ENCODE data around the gene ARHGAP6.

Gene ARHGAP6

DNA sequence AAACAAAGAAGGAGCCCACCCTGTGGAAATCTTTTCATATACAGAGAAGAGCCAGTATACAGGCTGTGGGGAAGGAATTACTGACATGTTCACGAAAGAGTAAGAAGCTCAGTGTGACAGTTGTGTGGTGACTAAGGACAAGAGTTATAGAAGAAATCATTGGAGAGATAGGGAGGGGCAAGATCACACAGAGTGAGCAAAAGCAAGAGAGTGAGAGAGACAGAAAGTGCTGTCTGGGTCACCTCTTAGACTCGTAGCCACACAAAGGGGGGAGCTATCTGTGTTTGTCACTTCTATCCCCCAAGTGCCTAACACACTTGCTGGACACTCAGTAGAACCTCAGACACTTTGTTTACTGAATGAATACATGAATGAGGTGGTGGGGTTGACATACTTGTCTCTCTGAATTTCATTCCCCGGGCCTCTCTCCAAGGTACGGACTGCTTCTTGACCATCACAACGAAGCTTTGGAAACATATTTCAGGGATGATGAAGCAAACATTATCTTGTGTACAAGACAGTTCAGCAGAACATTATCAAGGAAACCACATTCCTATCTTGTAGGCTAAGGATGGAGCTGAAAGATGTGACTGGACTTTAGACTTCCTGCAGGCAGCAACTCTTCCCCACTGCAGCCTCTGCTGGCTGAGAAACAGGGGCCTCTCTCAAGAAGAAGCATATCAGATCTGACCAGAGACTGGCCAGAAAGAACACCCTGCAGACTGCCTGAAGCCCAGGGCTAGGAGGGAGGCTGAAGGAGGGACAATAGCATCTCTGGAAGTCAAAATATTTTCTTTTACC is 204.3 kb downstream of the ARHGAP6 start:
- DNase-seq (ENCODE audit: low read depth in 1 of 2, low spot score in 1 of 2) = no peak
- no peak overlapping the region for H3K27ac ChIP-seq (replicated peaks)

DNA sequence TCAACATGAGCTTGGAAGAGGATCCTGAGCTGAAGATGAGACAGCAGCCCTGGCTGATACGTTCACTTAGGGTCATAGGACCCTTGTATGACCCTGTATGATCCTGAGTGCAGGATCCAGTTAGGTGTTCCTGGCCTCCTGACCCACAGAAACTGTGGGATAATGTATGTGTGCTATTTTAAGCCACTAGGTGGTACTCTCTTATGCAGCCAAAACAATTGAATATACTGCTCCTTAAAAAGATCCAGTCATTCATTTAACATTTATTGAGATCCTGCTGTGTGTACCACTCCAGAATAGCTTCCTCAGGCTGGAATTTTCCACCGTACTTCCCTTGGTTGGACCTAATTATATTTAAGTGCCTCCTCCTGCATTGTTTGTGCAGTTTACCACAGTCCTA is 205.4 kb downstream of the ARHGAP6 start:
- no peaks in the 10 kb centered on the region for H3K27me3 ChIP-seq (ENCODE audit: insufficient read depth, poor library complexity, severe bottlenecking)
- H3K27ac ChIP-seq (replicated peaks) = no peak overlapping the region
- TF ChIP-seq GABPA (IDR thresholded peaks at IDR 0.05; ENCODE audit: low read depth) = no peak
- TF ChIP-seq, protein P1, sequence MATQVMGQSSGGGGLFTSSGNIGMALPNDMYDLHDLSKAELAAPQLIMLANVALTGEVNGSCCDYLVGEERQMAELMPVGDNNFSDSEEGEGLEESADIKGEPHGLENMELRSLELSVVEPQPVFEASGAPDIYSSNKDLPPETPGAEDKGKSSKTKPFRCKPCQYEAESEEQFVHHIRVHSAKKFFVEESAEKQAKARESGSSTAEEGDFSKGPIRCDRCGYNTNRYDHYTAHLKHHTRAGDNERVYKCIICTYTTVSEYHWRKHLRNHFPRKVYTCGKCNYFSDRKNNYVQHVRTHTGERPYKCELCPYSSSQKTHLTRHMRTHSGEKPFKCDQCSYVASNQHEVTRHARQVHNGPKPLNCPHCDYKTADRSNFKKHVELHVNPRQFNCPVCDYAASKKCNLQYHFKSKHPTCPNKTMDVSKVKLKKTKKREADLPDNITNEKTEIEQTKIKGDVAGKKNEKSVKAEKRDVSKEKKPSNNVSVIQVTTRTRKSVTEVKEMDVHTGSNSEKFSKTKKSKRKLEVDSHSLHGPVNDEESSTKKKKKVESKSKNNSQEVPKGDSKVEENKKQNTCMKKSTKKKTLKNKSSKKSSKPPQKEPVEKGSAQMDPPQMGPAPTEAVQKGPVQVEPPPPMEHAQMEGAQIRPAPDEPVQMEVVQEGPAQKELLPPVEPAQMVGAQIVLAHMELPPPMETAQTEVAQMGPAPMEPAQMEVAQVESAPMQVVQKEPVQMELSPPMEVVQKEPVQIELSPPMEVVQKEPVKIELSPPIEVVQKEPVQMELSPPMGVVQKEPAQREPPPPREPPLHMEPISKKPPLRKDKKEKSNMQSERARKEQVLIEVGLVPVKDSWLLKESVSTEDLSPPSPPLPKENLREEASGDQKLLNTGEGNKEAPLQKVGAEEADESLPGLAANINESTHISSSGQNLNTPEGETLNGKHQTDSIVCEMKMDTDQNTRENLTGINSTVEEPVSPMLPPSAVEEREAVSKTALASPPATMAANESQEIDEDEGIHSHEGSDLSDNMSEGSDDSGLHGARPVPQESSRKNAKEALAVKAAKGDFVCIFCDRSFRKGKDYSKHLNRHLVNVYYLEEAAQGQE (IDR thresholded peaks at IDR 0.05; ENCODE audit: insufficient replicate concordance, low read depth) = no peak
- TF ChIP-seq, protein P2, sequence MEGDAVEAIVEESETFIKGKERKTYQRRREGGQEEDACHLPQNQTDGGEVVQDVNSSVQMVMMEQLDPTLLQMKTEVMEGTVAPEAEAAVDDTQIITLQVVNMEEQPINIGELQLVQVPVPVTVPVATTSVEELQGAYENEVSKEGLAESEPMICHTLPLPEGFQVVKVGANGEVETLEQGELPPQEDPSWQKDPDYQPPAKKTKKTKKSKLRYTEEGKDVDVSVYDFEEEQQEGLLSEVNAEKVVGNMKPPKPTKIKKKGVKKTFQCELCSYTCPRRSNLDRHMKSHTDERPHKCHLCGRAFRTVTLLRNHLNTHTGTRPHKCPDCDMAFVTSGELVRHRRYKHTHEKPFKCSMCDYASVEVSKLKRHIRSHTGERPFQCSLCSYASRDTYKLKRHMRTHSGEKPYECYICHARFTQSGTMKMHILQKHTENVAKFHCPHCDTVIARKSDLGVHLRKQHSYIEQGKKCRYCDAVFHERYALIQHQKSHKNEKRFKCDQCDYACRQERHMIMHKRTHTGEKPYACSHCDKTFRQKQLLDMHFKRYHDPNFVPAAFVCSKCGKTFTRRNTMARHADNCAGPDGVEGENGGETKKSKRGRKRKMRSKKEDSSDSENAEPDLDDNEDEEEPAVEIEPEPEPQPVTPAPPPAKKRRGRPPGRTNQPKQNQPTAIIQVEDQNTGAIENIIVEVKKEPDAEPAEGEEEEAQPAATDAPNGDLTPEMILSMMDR (IDR thresholded peaks at IDR 0.05; ENCODE audit: insufficient read depth, low read length) = no peak
- no peak for TF ChIP-seq POLR2AphosphoS5 (IDR thresholded peaks at IDR 0.05; ENCODE audit: low read depth)
- TF ChIP-seq SPI1 (IDR thresholded peaks at IDR 0.05; ENCODE audit: borderline replicate concordance, low read depth) = no peak
- no peak for DNase-seq (ENCODE audit: low read depth in 1 of 2, low spot score in 1 of 2)
- no peak overlapping the region for H3K4me3 ChIP-seq (replicated peaks; ENCODE audit: insufficient read depth, low read length)

More for the DNA sequence above, 204.3 kb downstream of the ARHGAP6 start:
- Histone ChIP-seq H3K4me3 (replicated peaks; ENCODE audit: insufficient read depth, low read length) (no peak overlapping the region), H3K27me3 (ENCODE audit: insufficient read depth, poor library complexity, severe bottlenecking) (no peaks in the 10 kb centered on the region)
- TF ChIP-seq, protein P2 (IDR thresholded peaks at IDR 0.05; ENCODE audit: insufficient read depth, low read length) = no peak
- TF ChIP-seq POLR2AphosphoS5 (IDR thresholded peaks at IDR 0.05; ENCODE audit: low read depth) = no peak
- TF ChIP-seq SPI1 (IDR thresholded peaks at IDR 0.05; ENCODE audit: borderline replicate concordance, low read depth) = no peak
- no peak for TF ChIP-seq GABPA (IDR thresholded peaks at IDR 0.05; ENCODE audit: low read depth)
- TF ChIP-seq, protein P1 (IDR thresholded peaks at IDR 0.05; ENCODE audit: insufficient replicate concordance, low read depth) = no peak

DNA sequence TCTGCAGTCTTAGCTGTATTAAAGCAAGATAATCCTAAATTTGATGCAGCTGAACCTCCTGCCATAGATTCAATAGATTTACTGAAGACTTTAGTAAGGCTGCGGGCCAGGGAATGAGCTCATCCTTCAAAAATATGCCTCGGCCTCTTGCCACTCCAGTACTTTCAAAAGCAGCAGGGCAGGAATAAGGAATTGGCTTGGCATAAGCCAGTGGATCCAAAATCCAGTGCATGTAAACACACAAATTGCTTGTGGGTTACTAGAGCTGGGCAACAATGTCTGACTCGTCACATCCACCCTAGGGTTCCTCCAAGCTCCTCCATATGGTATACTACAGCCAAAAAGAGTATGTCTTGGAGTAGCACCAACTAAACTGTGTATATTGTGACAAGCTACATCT is 207.6 kb downstream of the ARHGAP6 start:
- no peaks in the 10 kb centered on the region for H3K27me3 ChIP-seq (ENCODE audit: insufficient read depth, poor library complexity, severe bottlenecking)
- TF ChIP-seq SPI1 (IDR thresholded peaks at IDR 0.05; ENCODE audit: borderline replicate concordance, low read depth) (no peak), GABPA (IDR thresholded peaks at IDR 0.05; ENCODE audit: low read depth) (no peak), POLR2AphosphoS5 (IDR thresholded peaks at IDR 0.05; ENCODE audit: low read depth) (no peak)
- TF ChIP-seq, protein P1 (IDR thresholded peaks at IDR 0.05; ENCODE audit: insufficient replicate concordance, low read depth) = no peak
- TF ChIP-seq, protein P2 (IDR thresholded peaks at IDR 0.05; ENCODE audit: insufficient read depth, low read length) = no peak
- DNase-seq (ENCODE audit: low read depth in 1 of 2, low spot score in 1 of 2) = no peak
- no peak overlapping the region for H3K27ac ChIP-seq (replicated peaks)
- H3K4me3 ChIP-seq (replicated peaks; ENCODE audit: insufficient read depth, low read length) = no peak overlapping the region

Data from HL-60 (cell line).